IPS-18a (cell line): ENCODE results near the gene UPF1.

Experiments
- H3K27ac ChIP-seq: one replicate; pipeline ENCODE4 v1.5.1; 2013; ENCODE audit warnings: low read length
- H3K27me3 ChIP-seq: one replicate; pipeline ENCODE4 v1.6.1; 2013; ENCODE audit warnings: mild to moderate bottlenecking, low read length; ENCODE audit not compliant: control insufficient read depth, insufficient read depth
- H3K36me3 ChIP-seq: one replicate; pipeline ENCODE4 v1.6.1; 2013; ENCODE audit warnings: low read depth, low read length; ENCODE audit not compliant: control insufficient read depth
- H3K4me1 ChIP-seq: one replicate; pipeline ENCODE4 v1.6.1; 2013; ENCODE audit warnings: low read depth, low read length; ENCODE audit not compliant: control insufficient read depth
- H3K4me3 ChIP-seq: one replicate; pipeline ENCODE4 v1.5.1; 2013; ENCODE audit warnings: low read length
- H3K9ac ChIP-seq: one replicate; pipeline ENCODE4 v1.6.1; 2013; ENCODE audit warnings: mild to moderate bottlenecking, low read length, moderate library complexity
- H3K9me3 ChIP-seq: one replicate; pipeline ENCODE4 v1.6.1; 2013; ENCODE audit warnings: low read depth, low read length; ENCODE audit not compliant: control insufficient read depth

Gene UPF1

GRCh38 chr19:18862976-18863842 is 31.4 kb downstream of the UPF1 start:
- H3K4me1 ChIP-seq, result no peaks in the 10 kb centered on the region
- H3K4me3 ChIP-seq, result no peak overlapping the region
- no peak overlapping the region for H3K27ac ChIP-seq
- no peak overlapping the region for H3K9ac ChIP-seq
- peaks cover 83% of the 10 kb centered on the region for H3K36me3 ChIP-seq
- no peaks in the 10 kb centered on the region for H3K27me3 ChIP-seq
- no peaks in the 10 kb centered on the region for H3K9me3 ChIP-seq

GRCh38 chr19:18863843-18864362 is 32.1 kb downstream of the UPF1 start:
- H3K4me1 ChIP-seq, result no peaks in the 10 kb centered on the region
- H3K27ac ChIP-seq, result no peak overlapping the region
- H3K9ac ChIP-seq, result no peak overlapping the region
- H3K9me3 ChIP-seq, result no peaks in the 10 kb centered on the region
- H3K4me3 ChIP-seq, result no peak overlapping the region
- H3K36me3 ChIP-seq, result peaks cover 77% of the 10 kb centered on the region
- H3K27me3 ChIP-seq, result no peaks in the 10 kb centered on the region

GRCh38 chr19:18865106-18865972 is 33.6 kb downstream of the UPF1 start:
- H3K36me3 ChIP-seq, result peaks cover 64% of the 10 kb centered on the region
- no peak overlapping the region for H3K27ac ChIP-seq
- H3K4me1 ChIP-seq, result no peaks in the 10 kb centered on the region
- no peak overlapping the region for H3K9ac ChIP-seq
- no peaks in the 10 kb centered on the region for H3K27me3 ChIP-seq
- no peaks in the 10 kb centered on the region for H3K9me3 ChIP-seq
- H3K4me3 ChIP-seq, result no peak overlapping the region

GRCh38 chr19:18865973-18866799 is 34.4 kb downstream of the UPF1 start:
- H3K27me3 ChIP-seq, result no peaks in the 10 kb centered on the region
- H3K27ac ChIP-seq, result no peak overlapping the region
- no peak overlapping the region for H3K9ac ChIP-seq
- H3K36me3 ChIP-seq, result peaks cover 55% of the 10 kb centered on the region
- no peaks in the 10 kb centered on the region for H3K9me3 ChIP-seq
- no peak overlapping the region for H3K4me3 ChIP-seq
- H3K4me1 ChIP-seq, result no peaks in the 10 kb centered on the region

- H3K36me3 ChIP-seq, result peaks cover 49% of the 10 kb centered on the region
- no peak overlapping the region for H3K9ac ChIP-seq
- H3K9me3 ChIP-seq, result no peaks in the 10 kb centered on the region
- H3K27me3 ChIP-seq, result no peaks in the 10 kb centered on the region
- no peak overlapping the region for H3K4me3 ChIP-seq
- no peaks in the 10 kb centered on the region for H3K4me1 ChIP-seq
- no peak overlapping the region for H3K27ac ChIP-seq
Observed at GRCh38 chr19:18866800-18867123, 35.0 kb downstream of the UPF1 start.

GRCh38 chr19:18867199-18867598 is 35.4 kb downstream of the UPF1 start:
- H3K36me3 ChIP-seq, result peaks cover 45% of the 10 kb centered on the region
- H3K27me3 ChIP-seq, result no peaks in the 10 kb centered on the region
- no peak overlapping the region for H3K27ac ChIP-seq
- H3K4me1 ChIP-seq, result no peaks in the 10 kb centered on the region
- H3K9me3 ChIP-seq, result no peaks in the 10 kb centered on the region
- no peak overlapping the region for H3K9ac ChIP-seq
- no peak overlapping the region for H3K4me3 ChIP-seq

GRCh38 chr19:18867751-18868150 is 36.0 kb downstream of the UPF1 start:
- no peaks in the 10 kb centered on the region for H3K4me1 ChIP-seq
- H3K4me3 ChIP-seq, result no peak overlapping the region
- no peak overlapping the region for H3K27ac ChIP-seq
- no peak overlapping the region for H3K9ac ChIP-seq
- no peaks in the 10 kb centered on the region for H3K27me3 ChIP-seq
- peaks cover 39% of the 10 kb centered on the region for H3K36me3 ChIP-seq
- H3K9me3 ChIP-seq, result no peaks in the 10 kb centered on the region

GRCh38 chr19:18868380-18869022 is 36.7 kb downstream of the UPF1 start:
- Histone ChIP-seq H3K36me3 (peaks cover 32% of the 10 kb centered on the region), H3K27ac (no peak overlapping the region), H3K9ac (no peak overlapping the region)

GRCh38 chr19:18869023-18869618 is 37.4 kb downstream of the UPF1 start:
- Histone ChIP-seq H3K4me1 (no peaks in the 10 kb centered on the region), H3K36me3 (peaks cover 27% of the 10 kb centered on the region), H3K4me3 (no peak overlapping the region), H3K27ac (no peak overlapping the region), H3K9me3 (no peaks in the 10 kb centered on the region), H3K9ac (no peak overlapping the region), H3K27me3 (no peaks in the 10 kb centered on the region)

More at GRCh38 chr19:18868380-18869022, 36.7 kb downstream of the UPF1 start:
- H3K4me1 ChIP-seq, result no peaks in the 10 kb centered on the region
- H3K27me3 ChIP-seq, result no peaks in the 10 kb centered on the region
- H3K9me3 ChIP-seq, result no peaks in the 10 kb centered on the region
- H3K4me3 ChIP-seq, result no peak overlapping the region

GRCh38 chr19:18869781-18870530 is 38.2 kb downstream of the UPF1 start:
- Histone ChIP-seq H3K4me1 (no peaks in the 10 kb centered on the region), H3K27ac (no peak overlapping the region), H3K9me3 (no peaks in the 10 kb centered on the region), H3K36me3 (peaks cover 18% of the 10 kb centered on the region), H3K27me3 (no peaks in the 10 kb centered on the region), H3K9ac (no peak overlapping the region), H3K4me3 (no peak overlapping the region)
